ENCODE results near the gene MRGPRD.
"Not testable (repeated sequence)": the region's sequence is repeated elsewhere in the genome, so short reads cannot be mapped to it uniquely, and the experiment has no call there.

The MRGPRD gene

DNA sequence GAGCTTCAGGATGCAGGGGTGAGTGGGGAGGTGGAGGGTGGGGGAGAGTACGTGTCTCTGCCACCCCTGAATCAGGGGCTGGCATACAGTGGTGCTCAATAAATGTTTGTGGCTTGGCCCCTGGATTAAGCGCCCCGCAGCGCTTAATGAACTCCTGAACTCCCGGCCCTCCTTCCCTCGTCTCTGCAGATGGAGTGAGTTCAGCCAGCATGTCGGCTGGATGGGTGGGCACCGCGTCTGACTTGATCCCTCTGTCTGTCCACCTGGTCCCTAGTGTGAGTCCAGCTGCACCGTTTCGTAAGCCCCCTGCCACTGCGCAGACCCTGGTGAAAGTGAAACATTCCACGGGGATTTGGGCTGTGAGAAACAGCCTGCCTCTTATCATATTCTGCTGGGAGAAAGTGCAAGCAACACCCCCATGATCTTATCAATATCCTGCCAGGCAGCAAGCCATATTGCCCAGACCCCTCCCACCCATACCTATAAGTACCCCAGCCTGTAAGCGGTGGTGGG lies 12.0 kb upstream of the MRGPRD start:
- DNase-seq: no peak

DNA sequence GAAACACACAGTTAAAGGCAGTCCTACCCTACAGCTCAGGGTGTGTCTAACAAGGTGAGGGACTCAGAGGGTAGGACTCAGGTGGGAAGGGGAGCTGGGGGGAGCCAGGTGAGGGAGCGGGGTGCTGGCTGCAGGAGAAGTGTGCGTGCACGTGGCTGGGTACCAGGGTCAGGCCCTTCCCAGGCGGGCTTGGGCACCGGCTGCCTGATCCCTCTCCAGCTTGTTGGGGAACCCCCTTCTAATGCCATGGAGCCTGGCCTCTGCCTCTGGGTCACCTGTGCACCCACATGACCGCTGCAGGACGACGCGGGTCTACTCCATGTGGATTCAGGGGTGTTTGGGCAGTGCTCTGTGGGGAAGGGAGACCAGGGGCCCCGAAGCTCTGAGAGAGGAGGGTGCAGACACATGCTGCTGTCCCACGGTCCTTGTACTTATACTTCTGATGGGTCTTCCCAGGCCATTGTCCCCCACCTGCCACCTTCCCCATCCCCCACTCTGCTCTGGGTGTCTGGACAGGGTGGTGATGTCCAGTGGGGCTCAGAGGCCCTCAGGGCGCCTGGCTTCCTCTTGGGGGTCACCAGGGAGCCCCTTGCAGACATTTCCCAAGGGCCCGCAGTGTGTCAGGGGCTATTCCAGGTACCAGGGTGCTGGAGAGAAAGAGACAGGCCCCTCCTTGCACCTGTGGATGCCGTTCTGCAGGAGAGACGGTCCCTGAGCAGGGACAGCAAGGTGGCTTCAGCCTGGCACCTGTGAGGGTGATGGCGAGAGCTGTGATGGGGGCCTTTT lies 10.4 kb upstream of the MRGPRD start:
- no peak for DNase-seq

DNA sequence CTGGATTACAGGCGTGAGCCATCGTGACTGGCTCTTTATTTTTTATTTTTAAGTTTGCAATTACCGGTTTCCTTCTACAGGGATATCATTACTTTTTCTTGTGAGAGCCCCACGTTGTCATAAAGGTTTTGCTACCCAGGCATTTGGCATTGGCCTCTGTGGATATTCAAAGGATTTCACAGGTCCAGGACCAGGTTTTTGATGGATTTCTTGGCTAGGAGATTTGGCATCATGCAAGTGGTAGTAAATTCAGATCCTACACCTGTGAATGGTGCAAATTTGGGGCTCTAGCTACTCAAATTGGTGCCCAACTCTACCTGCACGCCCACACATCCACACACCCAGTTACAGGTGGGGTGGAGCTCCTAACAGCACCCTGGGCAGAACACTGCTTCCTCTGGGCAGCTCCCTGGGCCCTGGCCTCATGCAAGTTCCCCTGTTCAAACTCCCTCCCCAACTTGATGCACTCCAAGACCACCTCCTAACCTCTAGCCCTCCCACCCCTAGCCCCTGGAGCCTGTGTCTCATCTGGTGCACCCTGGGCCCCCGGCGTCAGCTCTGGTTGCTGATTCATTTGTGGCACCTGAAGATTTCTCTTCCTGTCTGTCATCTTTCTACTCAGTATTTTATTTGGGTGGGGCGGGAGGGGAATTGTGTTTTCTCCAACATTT lies 9.3 kb upstream of the MRGPRD start:
- no peak for DNase-seq

DNA sequence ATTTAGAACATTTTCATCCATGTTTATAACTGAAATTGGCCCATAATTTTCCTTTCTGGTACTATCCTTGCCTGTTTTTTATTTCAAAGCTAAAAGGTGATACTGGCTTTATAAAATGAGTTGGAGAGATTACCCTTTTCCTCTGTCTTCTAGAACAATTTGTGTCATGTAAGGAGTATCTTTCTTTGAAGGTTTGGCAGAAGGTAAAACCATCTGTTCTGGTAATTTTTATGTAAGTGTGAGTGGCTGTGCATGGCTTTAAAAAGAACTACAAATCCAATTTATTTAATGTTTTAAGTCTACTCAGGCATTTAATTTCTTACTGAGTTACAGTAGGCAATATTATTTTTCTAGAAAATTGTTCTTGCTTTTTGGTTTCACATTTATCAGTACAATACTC lies 7.7 kb upstream of the MRGPRD start:
- DNase-seq: no peak

DNA sequence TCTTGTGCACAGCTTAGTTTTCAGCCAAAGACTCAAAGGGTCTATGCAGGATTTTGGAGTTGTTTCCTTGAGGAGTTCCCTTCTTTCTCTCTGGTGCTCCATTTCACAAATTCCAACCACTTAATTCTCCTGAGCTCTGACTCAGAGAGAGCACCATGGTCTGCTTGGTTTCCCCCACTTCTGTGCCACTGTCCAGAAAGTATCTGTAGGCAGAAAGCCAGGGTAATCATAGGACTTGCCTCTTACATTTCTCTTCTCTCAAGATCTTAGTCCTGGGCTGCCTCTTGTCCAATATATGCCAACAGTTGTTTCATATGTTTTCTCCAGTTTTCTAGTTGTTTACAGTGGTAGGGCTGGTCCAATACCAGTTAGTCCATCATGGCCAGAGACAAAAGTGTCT lies 6.4 kb upstream of the MRGPRD start:
- DNase-seq: no peak

DNA sequence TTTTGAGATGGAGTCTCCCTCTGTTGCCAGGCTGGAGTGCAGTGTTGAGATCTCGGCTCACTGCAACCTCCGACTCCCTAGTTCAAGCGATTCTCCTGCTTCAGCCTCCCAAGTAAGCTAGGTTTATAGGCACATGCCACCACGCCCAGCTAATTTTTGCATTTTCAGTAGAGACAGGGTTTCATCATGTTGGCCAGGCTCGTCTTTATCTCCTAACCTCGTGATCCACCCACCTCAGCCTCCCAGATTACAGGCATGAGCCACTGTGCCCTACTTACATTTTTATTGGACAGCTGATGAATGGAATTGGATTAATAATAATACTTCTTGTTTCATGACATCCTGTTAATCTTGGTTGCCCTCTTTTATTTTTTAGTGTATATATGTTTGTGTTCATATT lies 3.0 kb upstream of the MRGPRD start:
- no peak for DNase-seq

DNA sequence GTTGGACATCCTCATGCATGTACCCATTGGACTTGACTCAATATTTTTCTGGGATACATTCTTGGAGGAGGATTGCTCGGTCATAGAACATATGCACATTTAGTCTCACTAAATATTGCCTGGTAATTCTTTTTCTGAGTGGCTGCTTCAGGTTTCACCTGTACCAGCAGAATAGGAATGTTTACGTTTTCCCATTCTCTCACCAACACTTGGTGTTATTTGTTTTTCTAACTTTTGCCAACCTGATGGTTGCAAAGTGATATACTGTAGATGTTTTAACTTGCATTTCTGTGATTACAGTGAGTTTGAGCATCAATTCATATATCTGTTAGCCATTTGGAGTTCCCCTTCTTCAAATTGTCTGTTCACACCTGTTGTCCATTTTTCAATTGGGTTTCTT lies 1.3 kb upstream of the MRGPRD start:
- DNase-seq: no peak

DNA sequence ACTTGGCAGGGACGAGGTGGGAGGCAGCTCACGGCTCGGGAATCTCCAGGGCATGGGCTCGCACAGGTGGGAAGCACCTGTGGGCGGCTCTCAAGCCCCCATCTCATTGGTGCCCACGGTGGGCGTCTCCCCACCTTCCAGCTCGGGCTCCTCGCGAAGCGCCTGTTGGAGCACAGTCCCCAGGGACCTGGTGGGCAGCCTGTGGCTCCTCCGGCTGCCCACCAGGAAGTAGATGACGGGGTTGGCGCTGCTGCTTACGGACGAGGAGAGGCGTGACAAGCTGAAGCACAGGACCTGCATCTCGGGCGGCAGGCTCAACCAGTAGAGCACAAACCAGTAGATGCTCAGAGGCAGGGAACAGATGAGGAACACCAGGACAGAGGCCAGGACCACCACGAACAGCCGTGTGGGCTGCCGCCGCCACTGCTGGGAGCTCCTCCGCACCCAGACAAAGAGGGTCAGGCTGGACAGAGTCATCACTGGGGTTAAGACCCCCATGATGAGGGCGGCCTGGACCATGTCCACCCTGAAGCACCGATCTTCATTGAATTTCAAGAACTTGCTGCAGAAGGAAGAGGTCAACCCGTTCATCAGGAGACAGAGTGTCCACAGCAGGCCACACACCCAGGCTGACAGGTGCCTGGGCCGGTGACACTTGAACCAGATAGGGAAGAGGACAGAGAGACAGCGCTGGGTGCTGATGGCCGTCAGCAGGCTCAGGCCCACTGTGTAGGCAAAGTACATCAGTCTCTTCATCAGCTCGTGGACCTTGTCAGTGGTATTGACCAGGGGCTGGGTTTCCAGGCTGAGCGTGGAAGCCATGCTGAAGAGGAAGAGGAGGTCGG lies 633 bp downstream of the MRGPRD start:
- DNase-seq: no peak

DNA sequence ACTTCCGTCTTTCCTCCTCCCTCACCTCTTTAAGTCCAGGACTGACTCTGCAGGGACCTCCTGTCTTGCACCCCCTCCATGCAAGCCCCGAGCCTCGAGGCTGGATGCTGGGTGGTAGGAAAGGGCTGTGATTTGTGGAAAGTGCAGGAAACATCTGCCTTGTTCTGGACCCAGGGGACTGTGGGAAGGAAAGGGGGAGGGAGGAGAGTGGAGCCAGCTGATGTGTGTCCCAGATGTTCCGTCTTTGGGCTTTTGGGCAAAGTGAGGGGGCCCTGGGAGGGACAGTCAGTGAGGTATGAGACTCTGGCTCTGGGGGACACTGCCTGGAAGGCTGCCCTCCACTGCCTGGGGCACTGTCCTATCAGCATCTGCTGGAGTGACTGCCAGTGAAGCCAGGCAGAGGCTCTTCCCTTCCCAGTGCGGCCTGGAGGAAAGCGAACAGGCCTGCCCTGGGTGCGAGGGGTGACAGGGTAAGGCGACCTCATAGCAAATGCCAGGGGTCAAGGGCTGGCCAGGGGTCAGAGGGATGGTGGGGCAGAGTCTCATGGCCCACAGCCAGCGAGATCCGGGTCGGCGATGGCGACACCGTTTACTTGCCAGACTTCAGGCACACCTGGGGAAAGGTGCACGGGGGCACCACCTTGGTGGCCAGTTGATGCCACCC lies 1.7 kb downstream of the MRGPRD start:
- no peak for DNase-seq

DNA sequence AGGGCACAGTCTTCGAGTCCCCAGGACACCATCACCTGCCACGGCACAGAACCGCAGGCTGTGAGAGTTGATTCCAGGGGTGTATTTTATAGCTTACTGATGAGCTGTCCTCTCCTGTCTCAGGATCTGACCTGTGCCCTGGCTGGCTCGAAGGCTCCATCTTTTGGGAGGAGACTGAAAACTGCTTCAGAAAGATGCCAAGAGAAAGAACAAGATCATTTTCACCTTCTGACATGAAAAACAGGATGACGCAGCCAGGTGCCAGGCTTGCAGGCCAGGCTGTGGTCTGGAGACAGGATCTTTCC lies 2.2 kb downstream of the MRGPRD start:
- DNase-seq: no peak

DNA sequence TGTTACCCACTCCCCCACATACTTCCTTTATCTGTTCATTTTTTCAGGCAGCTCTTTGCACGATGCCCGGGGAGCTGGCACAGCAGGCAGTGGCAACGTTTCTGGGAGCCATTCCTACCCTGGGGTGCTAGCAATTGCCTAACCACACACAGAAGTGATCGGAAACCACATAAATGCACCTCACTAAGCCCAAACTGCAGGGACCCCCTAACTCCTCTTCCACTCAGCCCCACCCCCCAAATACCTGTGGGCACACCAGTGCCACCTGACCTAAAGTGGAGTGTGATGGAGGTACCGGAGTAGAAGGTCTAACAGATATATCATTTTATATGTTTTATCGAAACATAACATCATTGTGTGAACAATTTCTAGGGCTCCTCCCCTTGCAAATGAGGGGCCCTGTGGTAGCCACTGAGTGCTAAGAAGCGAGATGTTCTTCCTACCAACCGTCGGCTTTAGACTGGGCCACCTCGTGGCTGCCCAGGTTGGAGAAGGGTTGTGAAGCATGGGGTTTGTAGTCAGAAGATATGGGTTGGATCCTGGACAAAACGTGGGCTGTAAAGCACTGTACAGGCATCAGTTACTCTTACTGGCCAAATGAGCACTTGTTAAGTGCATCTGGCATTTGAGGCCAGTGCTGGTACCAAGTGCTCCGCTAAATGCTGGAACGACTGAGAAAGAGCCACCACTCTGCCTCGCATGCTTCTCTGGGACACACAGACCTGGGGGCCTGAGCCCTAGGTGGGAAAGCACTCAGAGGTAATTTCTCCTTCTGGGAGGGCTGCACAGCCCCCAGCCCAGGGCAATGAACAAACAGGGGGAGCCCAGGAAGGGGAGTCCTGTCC lies 2.8 kb downstream of the MRGPRD start:
- no peak for DNase-seq

DNA sequence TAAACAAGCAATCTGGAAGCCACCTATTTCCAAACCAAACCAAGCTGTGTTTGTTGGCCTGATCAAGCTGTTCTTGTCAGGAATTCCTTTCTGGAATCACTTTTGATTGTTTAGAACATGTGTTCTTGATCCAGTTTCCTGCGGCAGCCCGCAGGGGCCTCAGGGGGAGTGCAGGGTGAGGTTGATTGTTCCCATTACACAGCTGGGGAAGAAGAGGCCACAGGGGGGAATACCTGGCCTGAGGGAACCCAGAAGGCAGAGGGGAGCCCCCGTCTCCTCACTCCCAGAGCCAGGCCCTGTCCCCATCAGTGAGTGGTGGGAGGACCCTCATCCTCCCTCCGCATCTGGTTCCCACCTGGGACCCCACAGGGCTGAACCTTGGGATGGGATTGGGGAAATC lies 4.2 kb downstream of the MRGPRD start:
- no peak for DNase-seq

DNA sequence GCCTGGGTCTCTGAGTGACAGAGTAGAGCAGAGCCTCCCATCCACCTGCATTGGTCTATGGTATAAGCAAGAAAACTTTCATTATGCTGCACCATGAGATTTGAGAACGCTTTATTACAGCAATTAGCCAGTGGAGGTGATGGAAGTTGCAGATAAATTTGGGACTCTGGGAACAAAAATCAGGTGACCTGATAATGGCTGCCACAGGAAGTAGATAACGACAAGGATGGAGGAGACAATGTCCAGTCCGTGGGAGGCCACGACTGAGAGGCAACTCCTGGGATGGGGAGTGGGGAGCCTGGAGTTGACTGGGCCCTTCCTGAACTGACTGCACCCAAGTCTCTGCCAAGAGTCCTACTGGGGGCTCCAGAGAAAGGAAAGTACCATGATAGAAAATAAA lies 4.7 kb downstream of the MRGPRD start:
- no peak for DNase-seq

DNA sequence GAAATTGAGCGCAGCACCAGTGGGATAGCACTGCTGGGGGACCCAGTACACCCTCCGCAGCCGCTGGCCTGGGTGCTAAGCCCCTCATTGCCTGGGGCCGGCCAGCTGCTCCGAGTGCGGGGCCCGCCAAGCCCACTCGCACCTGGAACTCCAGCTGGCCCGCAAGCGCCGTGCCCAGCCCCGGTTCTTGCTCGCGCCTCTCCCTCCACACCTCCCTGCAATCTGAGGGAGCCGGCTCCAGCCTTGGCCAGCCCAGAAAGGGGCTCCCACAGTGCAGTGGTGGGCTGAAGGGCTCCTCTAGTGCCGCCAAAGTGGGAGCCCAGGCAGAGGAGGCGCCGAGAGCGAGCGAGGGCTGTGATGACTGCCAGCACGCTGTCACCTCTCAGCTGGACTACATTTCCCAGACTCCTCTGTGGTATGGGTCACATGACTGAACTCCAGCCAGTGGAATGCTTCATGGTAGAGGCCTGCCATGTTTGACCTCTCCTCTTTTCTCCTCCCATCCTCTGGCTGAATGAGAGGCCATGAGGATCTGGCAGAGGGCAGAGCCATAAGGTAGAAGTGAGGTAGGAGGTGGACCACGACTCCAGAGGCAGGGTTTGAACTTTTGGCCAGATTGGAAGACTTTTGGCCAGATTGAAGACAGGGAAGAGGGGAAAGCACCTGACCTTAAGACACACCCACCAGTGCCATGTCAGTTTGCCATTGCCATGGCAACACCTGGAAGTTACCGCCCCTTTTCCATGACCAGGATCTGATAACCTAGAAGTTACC lies 6.2 kb downstream of the MRGPRD start:
- DNase-seq: no peak

DNA sequence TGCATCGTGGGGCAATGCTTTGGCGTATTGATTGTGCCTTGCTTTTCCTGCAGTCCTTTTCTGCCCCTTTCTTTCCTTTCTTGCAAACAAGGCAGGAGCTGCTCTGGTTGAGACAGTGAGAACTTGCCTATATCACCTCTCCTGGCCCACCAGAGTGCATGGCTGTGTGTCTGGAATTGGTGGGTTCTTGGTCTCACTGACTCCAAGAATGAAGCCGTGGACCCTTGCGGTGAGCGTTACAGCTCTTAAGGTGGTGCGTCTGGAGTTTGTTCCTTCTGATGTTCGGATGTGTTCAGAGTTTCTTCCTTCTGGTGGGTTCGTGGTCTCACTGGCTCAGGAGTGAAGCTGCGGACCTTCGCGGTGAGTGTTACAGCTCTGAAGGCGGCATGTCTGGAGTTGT lies 7.1 kb downstream of the MRGPRD start:
- not testable (repeated sequence) for DNase-seq

DNA sequence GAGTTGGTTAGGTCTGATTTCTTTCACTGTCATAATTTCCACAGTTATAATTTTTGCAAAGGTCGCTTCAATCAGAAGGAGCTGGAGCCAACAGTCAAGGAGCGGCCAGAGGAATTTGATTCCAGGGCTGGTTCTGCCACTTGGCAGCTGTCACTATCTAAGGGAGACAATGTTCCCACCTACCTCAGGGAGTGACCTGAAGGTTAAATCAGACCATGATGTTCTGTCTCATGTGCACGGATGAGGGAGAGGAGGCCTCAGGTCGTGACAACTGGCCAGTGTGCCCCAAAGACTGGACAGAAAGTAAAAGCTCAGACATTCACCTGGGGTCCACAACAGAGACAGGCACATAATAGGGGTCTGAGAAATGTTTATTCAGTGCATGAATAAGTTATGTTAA lies 7.6 kb downstream of the MRGPRD start:
- no peak for DNase-seq

DNA sequence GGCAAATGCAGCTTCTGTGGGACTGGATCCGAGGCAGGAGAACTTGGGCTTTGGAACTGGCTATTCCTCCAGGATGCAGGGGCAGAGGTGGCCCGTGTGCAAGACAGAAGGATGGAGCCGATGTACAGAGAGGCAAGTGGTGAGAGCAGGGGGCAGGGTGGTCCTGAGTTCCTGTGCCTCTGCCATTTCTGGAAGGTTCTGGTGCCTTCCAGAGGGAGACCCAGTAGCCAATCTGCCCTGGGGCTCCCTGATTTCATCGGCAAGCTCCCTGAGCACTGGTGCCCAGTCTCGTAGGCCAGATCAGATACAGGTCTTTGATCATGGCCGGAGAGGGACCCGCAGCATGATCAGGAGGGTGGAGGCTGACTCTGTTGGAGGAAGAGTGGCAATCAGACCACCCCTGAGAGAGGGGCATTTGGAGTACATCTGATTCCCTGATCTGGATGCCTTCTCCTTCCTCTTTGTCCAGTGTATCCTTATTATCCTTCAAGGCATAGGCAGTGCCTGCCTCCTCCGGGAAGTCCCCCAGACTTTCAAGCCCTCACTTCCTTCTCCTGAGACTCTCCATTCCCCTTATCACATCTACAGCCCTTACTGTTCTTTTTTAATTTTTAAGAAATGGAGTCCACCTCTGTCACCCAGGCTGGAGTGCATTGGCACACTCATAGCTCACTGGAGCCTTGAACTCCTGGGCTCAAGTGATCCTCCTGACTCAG lies 9.7 kb downstream of the MRGPRD start:
- DNase-seq: no peak

DNA sequence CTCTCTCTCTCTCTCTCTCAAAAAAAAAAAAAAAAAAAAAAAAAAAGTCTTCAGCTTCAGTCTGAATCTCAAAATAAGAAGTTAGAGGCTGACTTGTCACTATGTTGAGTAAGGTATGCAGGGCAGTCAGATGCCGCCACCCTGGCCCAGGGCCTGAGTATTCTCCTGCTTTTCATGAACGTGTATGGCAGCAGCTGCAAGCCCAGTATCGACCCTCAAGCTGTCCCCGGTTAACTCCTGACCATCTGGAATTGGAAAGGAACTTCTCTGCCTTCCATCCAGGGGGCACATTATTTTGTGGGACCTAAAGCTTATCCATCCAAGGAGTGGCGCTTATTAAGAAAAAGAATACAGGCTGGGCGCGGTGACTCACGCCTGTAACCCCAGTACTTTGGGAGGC lies 11.4 kb downstream of the MRGPRD start:
- no peak for DNase-seq

DNA sequence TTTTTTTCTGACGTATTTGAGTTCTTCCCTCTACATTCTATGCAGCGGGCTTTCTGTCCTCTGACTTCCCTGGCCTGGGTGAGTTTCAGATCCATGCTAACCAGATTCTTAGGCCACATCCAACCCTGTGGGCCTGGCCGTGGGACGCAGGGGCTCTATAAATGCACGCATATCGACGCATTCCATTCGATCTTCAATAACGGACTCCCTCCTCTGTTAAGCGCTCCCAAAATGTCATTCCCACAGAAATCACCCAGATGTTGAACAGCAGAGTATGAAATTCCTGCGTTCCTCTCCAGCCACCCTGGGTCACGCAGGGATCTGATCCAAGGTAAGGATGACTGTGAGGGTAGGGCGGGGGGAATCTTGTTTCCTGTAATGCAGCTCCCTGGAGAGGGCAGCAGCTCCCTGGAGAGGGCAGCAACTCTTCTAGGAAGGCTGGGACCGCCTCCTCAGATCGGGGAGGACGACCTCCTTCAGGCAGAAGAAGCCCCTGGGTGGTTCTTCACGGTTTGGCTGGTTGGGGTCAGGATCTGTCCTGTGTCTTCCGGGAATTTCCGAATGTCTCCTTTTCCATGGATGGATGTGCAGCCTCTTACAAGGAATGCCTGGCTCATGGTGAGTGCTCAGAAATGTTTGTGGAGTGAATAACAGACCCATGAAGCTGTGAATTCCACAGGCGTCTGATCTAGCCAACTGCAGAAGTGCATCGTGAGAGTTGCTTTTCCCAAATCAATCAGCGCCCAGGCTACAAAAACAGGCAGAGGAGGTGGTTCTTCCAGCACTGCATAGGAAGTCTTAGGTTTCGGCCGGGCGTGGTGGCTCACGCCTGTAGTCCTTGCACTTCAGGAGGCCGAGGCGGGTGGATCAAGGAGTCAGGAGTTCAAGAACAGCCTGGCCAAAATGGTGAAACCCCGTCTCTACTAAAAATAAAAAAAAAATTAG lies 12.2 kb downstream of the MRGPRD start:
- DNase-seq: no peak

Data from NK-92 treated with Interleukin-12 subunit alpha and Interleukin-12 subunit beta, amount 100 ng/mL, for 24 hours (cell line).